ENCODE data around the gene TINCR. TPM values are rescaled to one million over a fixed set of nuclear protein-coding genes. Genes with fewer than 3 reads are reported as not detected.

Gene TINCR
- total RNA-seq, 4 donors from 2014 or later: 13.2 to 45.3 (median 22.7) TPM; not detected in 1

DNA sequence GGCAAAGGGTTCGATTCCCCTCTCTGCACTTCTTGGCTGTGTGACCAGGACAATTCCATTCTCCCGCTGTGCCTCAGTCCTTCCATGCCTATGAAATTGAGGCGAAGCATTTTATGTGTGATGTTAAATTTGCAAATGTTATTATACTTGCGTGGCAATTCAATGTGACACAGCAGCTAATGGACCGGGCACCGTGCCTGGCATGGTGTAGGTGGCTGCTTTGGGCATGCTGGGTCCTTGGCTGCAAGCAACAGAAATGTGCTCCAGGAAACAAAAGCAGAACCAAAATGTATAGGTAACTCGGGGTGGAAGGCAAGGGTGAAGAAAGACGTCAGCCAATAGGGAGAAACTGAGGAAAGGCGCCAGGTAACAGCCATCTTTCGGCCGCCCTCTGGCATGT lies 37.1 kb downstream of the TINCR start:
- Histone ChIP-seq H3K27me3 (peaks cover 5% of the 10 kb centered on the region), H3K4me1 (no peaks in the 10 kb centered on the region), H3K9me3 (peaks cover 12 to 13% of the 10 kb centered on the region in 2 donors), H3K4me3 (no peak overlapping the region), H3K27ac (no peak overlapping the region), H3K36me3 (no peaks in the 10 kb centered on the region)
- WGBS, 2 donors (ENCODE audit: low coverage in 1 of 2): 80 to 83% methylated on average over 1 to 11 of the region's 11 CpGs
- intact Hi-C loops (cut with DNase I; ENCODE audit: low total_unique reads) (no loop called here), in situ Hi-C loops (cut with MboI; ENCODE audit: low pct_ligation_motif_present in 1 of 4, low pct_unique_long_range_greater_than_20kb in 1 of 4, low sequenced_read_pairs in 3 of 4) (no loop called here)
- TF ChIP-seq, protein P1, sequence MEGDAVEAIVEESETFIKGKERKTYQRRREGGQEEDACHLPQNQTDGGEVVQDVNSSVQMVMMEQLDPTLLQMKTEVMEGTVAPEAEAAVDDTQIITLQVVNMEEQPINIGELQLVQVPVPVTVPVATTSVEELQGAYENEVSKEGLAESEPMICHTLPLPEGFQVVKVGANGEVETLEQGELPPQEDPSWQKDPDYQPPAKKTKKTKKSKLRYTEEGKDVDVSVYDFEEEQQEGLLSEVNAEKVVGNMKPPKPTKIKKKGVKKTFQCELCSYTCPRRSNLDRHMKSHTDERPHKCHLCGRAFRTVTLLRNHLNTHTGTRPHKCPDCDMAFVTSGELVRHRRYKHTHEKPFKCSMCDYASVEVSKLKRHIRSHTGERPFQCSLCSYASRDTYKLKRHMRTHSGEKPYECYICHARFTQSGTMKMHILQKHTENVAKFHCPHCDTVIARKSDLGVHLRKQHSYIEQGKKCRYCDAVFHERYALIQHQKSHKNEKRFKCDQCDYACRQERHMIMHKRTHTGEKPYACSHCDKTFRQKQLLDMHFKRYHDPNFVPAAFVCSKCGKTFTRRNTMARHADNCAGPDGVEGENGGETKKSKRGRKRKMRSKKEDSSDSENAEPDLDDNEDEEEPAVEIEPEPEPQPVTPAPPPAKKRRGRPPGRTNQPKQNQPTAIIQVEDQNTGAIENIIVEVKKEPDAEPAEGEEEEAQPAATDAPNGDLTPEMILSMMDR (IDR thresholded peaks at IDR 0.05): no peak
- TF ChIP-seq EP300 (IDR thresholded peaks at IDR 0.05; ENCODE audit: low read depth): no peak
- TF ChIP-seq POLR2A (IDR thresholded peaks at IDR 0.05): no peak
- TF ChIP-seq POLR2AphosphoS5 (IDR thresholded peaks at IDR 0.05): no peak
- no peak for DNase-seq

DNA sequence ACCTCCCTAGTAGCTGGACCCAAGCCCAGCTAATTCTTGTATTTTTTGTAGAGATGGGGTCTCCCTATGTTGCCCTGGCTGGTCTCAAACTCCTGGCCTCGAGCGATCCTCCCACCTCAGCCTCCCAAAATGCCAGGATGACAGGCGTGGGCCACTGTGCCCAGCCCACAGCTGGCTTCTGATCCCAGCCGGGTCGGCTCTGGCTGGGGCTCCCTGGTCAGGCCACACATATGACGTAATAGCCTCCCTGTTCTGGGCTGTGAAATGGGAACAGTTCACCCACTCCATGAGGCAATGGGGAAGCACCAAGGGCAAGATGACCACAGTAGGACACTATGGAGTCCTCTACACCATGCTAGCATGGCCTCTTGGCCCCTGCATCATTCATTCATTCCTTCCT lies 41.1 kb downstream of the TINCR start:
- no peaks in the 10 kb centered on the region for H3K9me3 ChIP-seq
- H3K4me3 ChIP-seq: no peak overlapping the region
- H3K27ac ChIP-seq: no peak overlapping the region
- H3K36me3 ChIP-seq: no peaks in the 10 kb centered on the region
- TF ChIP-seq EP300 (IDR thresholded peaks at IDR 0.05; ENCODE audit: low read depth) (no peak), POLR2AphosphoS5 (IDR thresholded peaks at IDR 0.05) (no peak), POLR2A (IDR thresholded peaks at IDR 0.05) (no peak)
- TF ChIP-seq, protein P1 (IDR thresholded peaks at IDR 0.05): no peak
- no peaks in the 10 kb centered on the region for H3K4me1 ChIP-seq
- 77 to 92% methylated on average over 2 to 6 of the region's 6 CpGs for WGBS, 2 donors (ENCODE audit: low coverage in 1 of 2)
- DNase-seq: no peak
- in situ Hi-C loops (cut with MboI; ENCODE audit: low pct_ligation_motif_present in 1 of 4, low pct_unique_long_range_greater_than_20kb in 1 of 4, low sequenced_read_pairs in 3 of 4) (no loop called here), intact Hi-C loops (cut with DNase I; ENCODE audit: low total_unique reads) (loop anchor here (1.0 kb wide), 1 partner anchor 21 kb away; no protein-coding TSS in a partner anchor)
- peaks cover 8% of the 10 kb centered on the region for H3K27me3 ChIP-seq

DNA sequence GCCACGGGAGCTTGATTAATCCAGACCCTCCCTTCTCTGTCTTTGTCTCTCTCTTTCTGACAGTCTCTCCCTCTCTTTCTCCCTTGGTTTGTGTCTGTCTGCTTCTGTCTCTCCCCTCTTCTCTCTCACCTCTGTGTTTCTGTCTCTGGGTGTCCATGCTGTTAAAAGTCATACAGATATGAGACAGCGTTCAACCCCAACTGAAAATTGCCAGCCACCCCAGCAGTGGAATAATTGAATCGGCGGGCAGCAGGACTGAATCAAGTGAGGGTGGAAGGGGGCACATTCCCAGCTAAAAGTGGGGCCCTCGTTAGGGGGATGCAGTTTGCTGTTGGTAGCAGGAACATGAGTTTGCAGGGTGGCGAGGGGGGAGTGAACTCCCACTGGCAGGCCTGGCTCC lies 43.7 kb downstream of the TINCR start:
- peaks cover 0 to 5% of the 10 kb centered on the region in 2 donors for H3K9me3 ChIP-seq
- 32 to 61% methylated on average over 2 to 6 of the region's 6 CpGs for WGBS, 2 donors (ENCODE audit: low coverage in 1 of 2)
- H3K4me3 ChIP-seq: no peak overlapping the region
- H3K36me3 ChIP-seq: no peaks in the 10 kb centered on the region
- H3K4me1 ChIP-seq: no peaks in the 10 kb centered on the region
- H3K27me3 ChIP-seq: peaks cover 8% of the 10 kb centered on the region
- TF ChIP-seq, protein P1 (IDR thresholded peaks at IDR 0.05): no peak
- TF ChIP-seq EP300 (IDR thresholded peaks at IDR 0.05; ENCODE audit: low read depth) (no peak), POLR2A (IDR thresholded peaks at IDR 0.05) (no peak), POLR2AphosphoS5 (IDR thresholded peaks at IDR 0.05) (no peak)
- DNase-seq: no peak
- in situ Hi-C loops (cut with MboI; ENCODE audit: low pct_ligation_motif_present in 1 of 4, low pct_unique_long_range_greater_than_20kb in 1 of 4, low sequenced_read_pairs in 3 of 4): no loop called here
- intact Hi-C loops (cut with DNase I; ENCODE audit: low total_unique reads): no loop called here
- H3K27ac ChIP-seq: no peak overlapping the region

DNA sequence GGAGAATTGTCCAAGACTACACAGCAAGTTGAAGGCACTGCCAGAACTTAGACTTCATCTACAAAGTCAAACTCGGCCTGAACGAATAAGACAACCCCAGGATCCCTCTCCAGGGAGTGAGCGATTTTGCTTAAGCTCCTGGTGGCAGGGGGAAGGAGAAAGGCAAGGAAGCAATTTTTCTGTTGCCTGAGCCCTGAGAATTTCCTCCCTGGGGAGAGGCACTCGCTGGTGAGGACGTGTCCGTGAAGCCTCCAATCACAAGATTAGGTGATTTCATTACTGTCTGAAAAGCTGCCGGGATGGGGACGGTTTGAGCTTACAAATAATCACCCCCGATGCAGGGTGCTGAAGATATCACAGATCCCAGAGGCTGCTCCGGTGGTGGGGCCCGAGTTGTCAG lies 45.6 kb downstream of the TINCR start:
- H3K27me3 ChIP-seq: peaks cover 8% of the 10 kb centered on the region
- intact Hi-C loops (cut with DNase I; ENCODE audit: low total_unique reads): no loop called here
- WGBS, 2 donors (ENCODE audit: low coverage in 1 of 2): 55% methylated on average over 11 of the region's 11 CpGs; no CpG with 5 or more reads in 1 of the 2 donors
- TF ChIP-seq POLR2AphosphoS5 (IDR thresholded peaks at IDR 0.05): no peak
- TF ChIP-seq POLR2A (IDR thresholded peaks at IDR 0.05): no peak
- TF ChIP-seq, protein P1 (IDR thresholded peaks at IDR 0.05): no peak
- TF ChIP-seq EP300 (IDR thresholded peaks at IDR 0.05; ENCODE audit: low read depth): no peak
- in situ Hi-C loops (cut with MboI; ENCODE audit: low pct_ligation_motif_present in 1 of 4, low pct_unique_long_range_greater_than_20kb in 1 of 4, low sequenced_read_pairs in 3 of 4): no loop called here
- H3K4me3 ChIP-seq: no peak overlapping the region
- no peak for DNase-seq
- H3K27ac ChIP-seq: no peak overlapping the region
- no peaks in the 10 kb centered on the region for H3K4me1 ChIP-seq
- H3K36me3 ChIP-seq: no peaks in the 10 kb centered on the region
- H3K9me3 ChIP-seq: peaks cover 0 to 5% of the 10 kb centered on the region in 2 donors
